HG02623 (cell line): ENCODE data around the gene SCAF8.

Experiments used
- ATAC-seq: cut with Tn5 transposase; IDR thresholded peaks from one replicate; pipeline ENCODE4 v1.9.1; 2021; ENCODE audit warnings: moderate library complexity; ENCODE audit not compliant: unreplicated experiment

The SCAF8 gene

DNA sequence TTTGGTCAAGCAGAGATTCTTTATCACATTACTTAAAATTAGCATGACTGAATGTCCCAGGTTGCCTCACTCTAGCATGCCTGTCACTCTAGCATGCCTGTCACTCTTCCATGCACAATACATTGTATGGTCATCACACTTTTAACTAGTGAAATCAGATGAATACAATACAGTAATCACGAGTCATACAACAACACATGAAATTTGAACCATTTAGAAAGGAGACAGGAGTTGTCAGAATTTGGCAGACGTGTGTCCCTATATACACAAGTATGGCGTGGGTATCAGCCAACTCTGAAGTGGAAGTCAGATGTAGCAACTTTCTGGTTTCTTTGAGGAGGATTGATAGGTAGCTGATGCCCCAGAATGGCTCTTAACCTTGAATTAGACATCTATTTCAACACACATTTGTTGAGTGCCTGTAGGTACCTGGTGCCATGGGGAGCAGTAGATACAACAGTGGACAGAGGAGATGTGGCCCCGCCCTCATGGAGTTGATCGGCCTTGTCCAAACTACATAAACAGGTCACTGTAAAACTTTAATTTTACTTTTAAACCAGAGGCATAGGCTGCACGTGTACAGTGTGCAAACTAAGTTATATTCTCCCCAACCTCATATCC is 145.8 kb downstream of the SCAF8 start:
- no peak for ATAC-seq

DNA sequence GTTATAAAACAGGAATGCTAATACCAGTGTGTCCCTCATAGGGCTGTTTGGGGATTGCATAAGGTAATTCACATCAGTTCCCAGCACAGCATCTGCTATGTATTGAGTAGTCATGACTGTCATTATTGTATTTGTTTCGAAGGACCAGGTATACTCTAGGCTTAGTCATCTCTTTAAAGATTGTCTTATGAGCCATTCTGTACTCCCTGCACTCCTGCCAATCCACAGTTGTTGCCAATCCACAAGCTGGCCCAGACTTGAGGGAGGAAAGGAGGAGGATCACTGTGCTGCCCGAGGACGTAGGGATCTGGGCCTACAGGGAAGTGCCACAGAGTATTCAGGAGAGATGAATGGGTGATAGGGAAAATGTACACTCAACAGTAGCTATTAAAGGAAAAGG is 148.9 kb downstream of the SCAF8 start:
- ATAC-seq = no peak
